ENCODE data around the gene SLC50A1.

DNA sequence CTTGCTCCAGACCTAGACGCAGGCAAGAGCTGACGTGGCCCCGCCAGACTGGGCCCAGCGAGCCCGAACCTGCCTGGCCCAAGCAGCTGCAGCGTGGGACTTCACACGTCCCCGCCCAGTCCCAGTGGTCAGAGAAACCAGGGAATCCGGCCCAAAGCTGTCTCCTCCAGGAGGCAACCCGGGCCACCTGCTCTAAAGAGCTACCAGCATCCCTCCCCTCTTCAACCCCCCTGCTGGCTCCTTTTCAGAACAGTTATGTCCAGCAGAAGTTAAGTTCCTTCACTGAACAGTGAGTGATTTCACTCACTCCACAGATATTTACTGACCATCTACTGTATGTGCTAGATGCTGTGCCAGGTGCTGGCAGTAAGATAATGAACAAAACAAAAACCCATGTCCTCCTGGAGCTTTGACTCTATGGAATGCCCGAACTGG lies 10.1 kb upstream of the SLC50A1 start:
- TF ChIP-seq, protein P1, sequence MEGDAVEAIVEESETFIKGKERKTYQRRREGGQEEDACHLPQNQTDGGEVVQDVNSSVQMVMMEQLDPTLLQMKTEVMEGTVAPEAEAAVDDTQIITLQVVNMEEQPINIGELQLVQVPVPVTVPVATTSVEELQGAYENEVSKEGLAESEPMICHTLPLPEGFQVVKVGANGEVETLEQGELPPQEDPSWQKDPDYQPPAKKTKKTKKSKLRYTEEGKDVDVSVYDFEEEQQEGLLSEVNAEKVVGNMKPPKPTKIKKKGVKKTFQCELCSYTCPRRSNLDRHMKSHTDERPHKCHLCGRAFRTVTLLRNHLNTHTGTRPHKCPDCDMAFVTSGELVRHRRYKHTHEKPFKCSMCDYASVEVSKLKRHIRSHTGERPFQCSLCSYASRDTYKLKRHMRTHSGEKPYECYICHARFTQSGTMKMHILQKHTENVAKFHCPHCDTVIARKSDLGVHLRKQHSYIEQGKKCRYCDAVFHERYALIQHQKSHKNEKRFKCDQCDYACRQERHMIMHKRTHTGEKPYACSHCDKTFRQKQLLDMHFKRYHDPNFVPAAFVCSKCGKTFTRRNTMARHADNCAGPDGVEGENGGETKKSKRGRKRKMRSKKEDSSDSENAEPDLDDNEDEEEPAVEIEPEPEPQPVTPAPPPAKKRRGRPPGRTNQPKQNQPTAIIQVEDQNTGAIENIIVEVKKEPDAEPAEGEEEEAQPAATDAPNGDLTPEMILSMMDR (IDR thresholded peaks at IDR 0.05), result no peak
- TF ChIP-seq POLR2A (IDR thresholded peaks at IDR 0.05), result no peak
